ENCODE results near the gene RARS2.
A peak's percentile ranks its signal among the peaks of the same experiment; 100 is the strongest.

The RARS2 gene

GRCh38 chr6:87590990-87591389 lies 1.2 kb upstream of the RARS2 start:
- TF ChIP-seq FOXP2 (optimal IDR thresholded peaks at IDR 0.05; ENCODE audit: borderline replicate concordance, extremely low read depth, extremely low read length, insufficient read depth) (no peak), TAF1 (IDR thresholded peaks at IDR 0.05; ENCODE audit: borderline replicate concordance, insufficient read depth, low read length) (no peak), REST (IDR thresholded peaks at IDR 0.05; ENCODE audit: insufficient read depth in 1 of 2, low read depth in 2 of 2, low read length in 2 of 2) (peak in 1 of 2 experiments; percentile 53; a peak in 1 of 4 replicates)

- no peak for TF ChIP-seq FOXP2 (optimal IDR thresholded peaks at IDR 0.05; ENCODE audit: borderline replicate concordance, extremely low read depth, extremely low read length, insufficient read depth)
- no peak for TF ChIP-seq REST (IDR thresholded peaks at IDR 0.05; ENCODE audit: insufficient read depth in 1 of 2, low read depth in 2 of 2, low read length in 2 of 2)
- TF ChIP-seq SIN3A (IDR thresholded peaks at IDR 0.05; ENCODE audit: borderline replicate concordance, insufficient read depth, low read length) = peak; percentile 3; the same call in 1 of the 2 replicates
Observed at GRCh38 chr6:87590417-87590880, 662 bp upstream of the RARS2 start.

GRCh38 chr6:87588756-87589407 lies 905 bp downstream of the RARS2 start:
- TF ChIP-seq POLR2AphosphoS5 (IDR thresholded peaks at IDR 0.05; ENCODE audit: low read depth, low read length) = no peak
- no peak for TF ChIP-seq SIN3A (IDR thresholded peaks at IDR 0.05; ENCODE audit: borderline replicate concordance, insufficient read depth, low read length)
- no peak for TF ChIP-seq REST (IDR thresholded peaks at IDR 0.05; ENCODE audit: insufficient read depth in 1 of 2, low read depth in 2 of 2, low read length in 2 of 2)
- no peak for TF ChIP-seq TAF1 (IDR thresholded peaks at IDR 0.05; ENCODE audit: borderline replicate concordance, insufficient read depth, low read length)
- no peak for TF ChIP-seq FOXP2 (optimal IDR thresholded peaks at IDR 0.05; ENCODE audit: borderline replicate concordance, extremely low read depth, extremely low read length, insufficient read depth)

GRCh38 chr6:87586371-87587077 lies 3.3 kb downstream of the RARS2 start:
- TF ChIP-seq REST (IDR thresholded peaks at IDR 0.05; ENCODE audit: insufficient read depth in 1 of 2, low read depth in 2 of 2, low read length in 2 of 2) (no peak), SIN3A (IDR thresholded peaks at IDR 0.05; ENCODE audit: borderline replicate concordance, insufficient read depth, low read length) (no peak), TAF1 (IDR thresholded peaks at IDR 0.05; ENCODE audit: borderline replicate concordance, insufficient read depth, low read length) (no peak), POLR2AphosphoS5 (IDR thresholded peaks at IDR 0.05; ENCODE audit: low read depth, low read length) (no peak), FOXP2 (optimal IDR thresholded peaks at IDR 0.05; ENCODE audit: borderline replicate concordance, extremely low read depth, extremely low read length, insufficient read depth) (no peak)

Measured in PFSK-1 (cell line).